ENCODE data around the gene VEGFC.

VEGFC gene

GRCh38 chr4:176758731-176759130, 34.0 kb downstream of the VEGFC start:
- no peak for DNase-seq

GRCh38 chr4:176758323-176758722, 34.4 kb downstream of the VEGFC start:
- DNase-seq, result no peak

GRCh38 chr4:176755613-176756012, 37.1 kb downstream of the VEGFC start:
- no peak for DNase-seq

- DNase-seq, result no peak
These were observed 37.7 kb downstream of the VEGFC start for GRCh38 chr4:176755001-176755400.

GRCh38 chr4:176753049-176753448, 39.7 kb downstream of the VEGFC start:
- no peak for DNase-seq

GRCh38 chr4:176752191-176752749, 40.5 kb downstream of the VEGFC start:
- DNase-seq, result no peak

- DNase-seq, result no peak
These were observed 41.7 kb downstream of the VEGFC start for GRCh38 chr4:176751061-176751460.

GRCh38 chr4:176746846-176747245, 45.9 kb downstream of the VEGFC start:
- no peak for DNase-seq

GRCh38 chr4:176745902-176746301, 46.8 kb downstream of the VEGFC start:
- no peak for DNase-seq

- no peak for DNase-seq
These were observed 48.6 kb downstream of the VEGFC start for GRCh38 chr4:176744091-176744490.

GRCh38 chr4:176742211-176742610, 50.5 kb downstream of the VEGFC start:
- no peak for DNase-seq

- DNase-seq, result no peak
These were observed 51.5 kb downstream of the VEGFC start for GRCh38 chr4:176741253-176741652.

- DNase-seq, result no peak
These were observed 57.4 kb downstream of the VEGFC start for GRCh38 chr4:176735300-176735699.

- DNase-seq, result no peak
These were observed 58.3 kb downstream of the VEGFC start for GRCh38 chr4:176734461-176734860.

- DNase-seq, result no peak
These were observed 63.2 kb downstream of the VEGFC start for GRCh38 chr4:176729489-176729888.

- no peak for DNase-seq
These were observed 65.9 kb downstream of the VEGFC start for GRCh38 chr4:176726803-176727202.

GRCh38 chr4:176721459-176721858, 71.3 kb downstream of the VEGFC start:
- DNase-seq, result no peak

- no peak for DNase-seq
These were observed 73.8 kb downstream of the VEGFC start for GRCh38 chr4:176718881-176719280.

GRCh38 chr4:176717237-176717636, 75.5 kb downstream of the VEGFC start:
- DNase-seq, result no peak

GRCh38 chr4:176709417-176709816, 83.3 kb downstream of the VEGFC start:
- DNase-seq, result no peak

- peak; percentile 6 for DNase-seq
These were observed 83.9 kb downstream of the VEGFC start for GRCh38 chr4:176708771-176709311.

GRCh38 chr4:176690716-176691115, 102.0 kb downstream of the VEGFC start:
- DNase-seq, result no peak

GRCh38 chr4:176680668-176681180, 112.0 kb downstream of the VEGFC start:
- no peak for DNase-seq

- no peak for DNase-seq
These were observed 115.8 kb downstream of the VEGFC start for GRCh38 chr4:176676901-176677300.

- no peak for DNase-seq
These were observed 116.9 kb downstream of the VEGFC start for GRCh38 chr4:176675810-176676209.
